ENCODE data around the gene SLC2A10.

SLC2A10 gene

DNA sequence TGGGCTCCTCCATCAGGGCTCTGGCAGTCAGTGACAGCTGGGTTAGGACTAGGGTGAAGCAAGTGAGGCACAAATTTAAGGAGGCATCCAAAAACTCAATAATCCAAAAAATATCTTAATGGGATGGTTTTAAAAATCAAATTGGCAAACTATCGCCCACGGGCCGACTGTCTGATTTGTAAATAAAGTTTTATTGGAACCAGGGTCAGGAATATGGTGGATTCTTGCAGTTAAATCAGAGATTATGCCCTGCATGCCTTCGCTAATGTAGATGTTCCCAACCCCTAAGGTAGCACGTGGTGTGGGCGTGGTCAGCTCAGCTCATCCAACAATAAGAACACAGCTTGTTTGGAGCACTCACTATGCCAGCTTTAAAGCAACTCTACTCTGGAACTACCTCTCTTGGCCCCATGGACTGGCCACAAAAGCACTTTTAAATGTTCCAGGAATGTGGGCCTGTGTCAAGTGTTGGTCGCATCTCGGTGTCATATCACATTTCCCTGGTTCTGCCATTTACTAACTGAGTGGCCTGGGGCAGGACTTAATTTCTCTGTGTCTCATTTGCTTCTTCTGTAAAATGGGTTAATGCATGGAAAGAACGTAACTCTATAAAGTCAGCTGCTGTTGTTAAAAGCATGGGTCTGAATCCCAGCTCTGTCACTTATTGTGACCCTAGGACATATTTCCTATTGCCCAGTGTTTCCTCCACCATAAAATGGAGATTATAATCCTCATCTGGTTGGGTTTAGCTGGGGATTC is 27.2 kb upstream of the SLC2A10 start:
- DNase-seq (ENCODE audit: low read depth): no peak
- no peak overlapping the region for H3K4me3 ChIP-seq (ENCODE audit: low read depth, low read length)
- TF ChIP-seq, protein P1, sequence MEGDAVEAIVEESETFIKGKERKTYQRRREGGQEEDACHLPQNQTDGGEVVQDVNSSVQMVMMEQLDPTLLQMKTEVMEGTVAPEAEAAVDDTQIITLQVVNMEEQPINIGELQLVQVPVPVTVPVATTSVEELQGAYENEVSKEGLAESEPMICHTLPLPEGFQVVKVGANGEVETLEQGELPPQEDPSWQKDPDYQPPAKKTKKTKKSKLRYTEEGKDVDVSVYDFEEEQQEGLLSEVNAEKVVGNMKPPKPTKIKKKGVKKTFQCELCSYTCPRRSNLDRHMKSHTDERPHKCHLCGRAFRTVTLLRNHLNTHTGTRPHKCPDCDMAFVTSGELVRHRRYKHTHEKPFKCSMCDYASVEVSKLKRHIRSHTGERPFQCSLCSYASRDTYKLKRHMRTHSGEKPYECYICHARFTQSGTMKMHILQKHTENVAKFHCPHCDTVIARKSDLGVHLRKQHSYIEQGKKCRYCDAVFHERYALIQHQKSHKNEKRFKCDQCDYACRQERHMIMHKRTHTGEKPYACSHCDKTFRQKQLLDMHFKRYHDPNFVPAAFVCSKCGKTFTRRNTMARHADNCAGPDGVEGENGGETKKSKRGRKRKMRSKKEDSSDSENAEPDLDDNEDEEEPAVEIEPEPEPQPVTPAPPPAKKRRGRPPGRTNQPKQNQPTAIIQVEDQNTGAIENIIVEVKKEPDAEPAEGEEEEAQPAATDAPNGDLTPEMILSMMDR (IDR thresholded peaks at IDR 0.05; ENCODE audit: insufficient read depth, low read depth, low read length, missing control alignments): no peak

DNA sequence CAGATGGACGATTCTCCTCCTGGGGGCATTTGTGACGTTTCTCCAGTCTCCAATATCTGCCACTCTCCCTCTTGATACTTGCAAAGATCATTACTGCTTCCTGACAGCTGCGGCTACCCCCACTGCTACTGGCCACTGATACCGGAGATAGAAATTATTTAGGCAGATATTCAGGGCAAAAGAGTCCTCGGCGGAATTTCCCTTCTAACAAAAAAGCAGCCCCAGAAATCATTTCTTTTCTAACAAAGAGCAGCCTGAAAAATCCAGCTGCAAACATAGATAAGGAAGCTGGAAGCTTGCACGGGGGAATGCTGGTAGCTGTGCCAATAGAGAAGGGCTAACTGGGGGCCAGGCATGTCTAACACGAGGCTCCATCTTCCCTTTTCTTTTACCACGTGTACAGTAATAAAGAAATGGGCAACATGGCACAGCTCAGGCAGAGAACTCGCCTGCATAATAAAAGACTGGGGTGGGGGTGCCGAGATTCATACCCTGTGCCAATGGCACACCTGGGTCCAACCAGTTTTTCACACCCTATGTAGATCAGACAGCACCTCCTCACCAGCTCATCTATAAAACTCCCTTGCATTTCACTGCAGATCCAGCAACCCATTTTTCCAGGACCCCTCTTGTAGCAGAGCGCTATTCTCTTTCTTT is 26.3 kb upstream of the SLC2A10 start:
- no peak for DNase-seq (ENCODE audit: low read depth)
- TF ChIP-seq, protein P1 (IDR thresholded peaks at IDR 0.05; ENCODE audit: insufficient read depth, low read depth, low read length, missing control alignments): no peak
- no peak overlapping the region for H3K4me3 ChIP-seq (ENCODE audit: low read depth, low read length)

GRCh38 chr20:46683668-46683938 is 25.8 kb upstream of the SLC2A10 start:
- DNase-seq (ENCODE audit: low read depth): peak; percentile 26
- TF ChIP-seq, protein P1 (IDR thresholded peaks at IDR 0.05; ENCODE audit: insufficient read depth, low read depth, low read length, missing control alignments): no peak

DNA sequence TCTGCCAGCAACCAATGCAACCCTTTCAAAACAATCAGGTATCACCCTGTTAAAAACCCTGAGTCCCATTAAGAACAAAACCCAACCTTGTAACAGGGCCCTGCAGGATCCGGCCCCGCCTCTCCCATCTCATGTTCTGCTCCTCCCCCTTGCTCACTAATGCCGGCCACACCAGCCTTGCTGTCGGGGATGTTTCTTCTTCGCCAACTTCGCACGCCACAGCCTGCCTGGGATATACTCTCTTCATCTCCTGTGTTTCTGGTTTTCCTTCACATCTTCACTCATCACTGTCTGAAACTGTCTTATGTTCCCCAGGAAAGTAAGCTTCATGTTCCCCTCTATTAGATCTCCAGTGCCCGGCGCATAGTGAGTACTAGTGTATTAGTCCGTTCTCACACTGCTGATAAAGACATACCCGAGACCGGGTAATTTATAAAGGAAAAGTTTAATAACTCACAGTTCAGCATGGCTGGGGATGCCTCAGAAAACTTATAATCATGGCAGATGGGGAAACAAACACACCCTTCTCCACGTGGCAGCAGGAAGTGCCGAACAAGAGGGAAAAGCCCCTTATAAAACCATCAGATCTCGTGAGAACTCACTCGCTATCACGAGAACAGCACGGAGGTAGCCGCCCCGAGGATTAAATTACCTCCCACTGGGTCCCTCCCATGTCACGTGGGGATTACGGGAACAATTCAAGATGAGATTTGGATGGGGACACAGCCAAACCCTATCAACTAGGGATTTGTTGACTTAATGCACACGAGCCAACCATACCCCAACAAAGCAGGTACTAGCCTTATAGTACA is 25.3 kb upstream of the SLC2A10 start:
- TF ChIP-seq, protein P1 (IDR thresholded peaks at IDR 0.05; ENCODE audit: insufficient read depth, low read depth, low read length, missing control alignments): no peak
- no peak overlapping the region for H3K4me3 ChIP-seq (ENCODE audit: low read depth, low read length)
- no peak for DNase-seq (ENCODE audit: low read depth)

More at GRCh38 chr20:46683668-46683938, 25.8 kb upstream of the SLC2A10 start:
- no peak overlapping the region for H3K4me3 ChIP-seq (ENCODE audit: low read depth, low read length)

- TF ChIP-seq, protein P1 (IDR thresholded peaks at IDR 0.05; ENCODE audit: insufficient read depth, low read depth, low read length, missing control alignments): no peak
These were observed 21.0 kb upstream of the SLC2A10 start for GRCh38 chr20:46688151-46689081.

GRCh38 chr20:46689082-46689753 is 20.2 kb upstream of the SLC2A10 start, which contains the start of gene TP53RK:
TSS of gene TP53RK (minus strand) at chr20:46689444. CDS start at chr20:46689414, 30 bp downstream.
- TF ChIP-seq, protein P1 (IDR thresholded peaks at IDR 0.05; ENCODE audit: insufficient read depth, low read depth, low read length, missing control alignments): no peak
- peak within 1 kb of the TSS; percentile 77 for H3K4me3 ChIP-seq (ENCODE audit: low read depth, low read length)
- DNase-seq (ENCODE audit: low read depth): peak; percentile 99

More at GRCh38 chr20:46688151-46689081, 21.0 kb upstream of the SLC2A10 start:
- no peak for DNase-seq (ENCODE audit: low read depth)
- peak overlapping the region; percentile 77 for H3K4me3 ChIP-seq (ENCODE audit: low read depth, low read length)

Data from GM12865 (cell line).